Measurements from ENCODE around the gene RAB1B.

RAB1B gene

GRCh38 chr11:66265531-66266377 lies 2.7 kb upstream of the RAB1B start:
- no peak overlapping the region for H3K9ac ChIP-seq (ENCODE audit: low read depth in 1 of 2, low read length in 2 of 2)
- H3K4me1 ChIP-seq (ENCODE audit: control insufficient read depth in 1 of 2, insufficient read depth in 2 of 2, low read length in 2 of 2) = peaks cover 17 to 21% of the 10 kb centered on the region in 2 donors
- H3K36me3 ChIP-seq (ENCODE audit: control insufficient read depth in 1 of 2, insufficient read depth in 2 of 2, low read length in 2 of 2) = peaks cover 16 to 40% of the 10 kb centered on the region in 2 donors
- no peak overlapping the region for H3K27ac ChIP-seq (ENCODE audit: low read depth, low read length)
- H3K4me3 ChIP-seq (ENCODE audit: low read depth in 1 of 2, low read length in 2 of 2) = no peak overlapping the region
- H3K27me3 ChIP-seq (ENCODE audit: control insufficient read depth in 1 of 2, insufficient read depth in 2 of 2, low read length in 2 of 2) = no peaks in the 10 kb centered on the region
- H3K9me3 ChIP-seq (ENCODE audit: control insufficient read depth in 1 of 2, low read length in 2 of 2) = no peaks in the 10 kb centered on the region

GRCh38 chr11:66266378-66267038 lies 1.9 kb upstream of the RAB1B start:
- Histone ChIP-seq H3K27me3 (ENCODE audit: control insufficient read depth in 1 of 2, insufficient read depth in 2 of 2, low read length in 2 of 2) (no peaks in the 10 kb centered on the region), H3K4me1 (ENCODE audit: control insufficient read depth in 1 of 2, insufficient read depth in 2 of 2, low read length in 2 of 2) (peaks cover 18 to 21% of the 10 kb centered on the region in 2 donors), H3K4me3 (ENCODE audit: low read depth in 1 of 2, low read length in 2 of 2) (peak overlapping the region in 1 of 2 donors; percentile 73), H3K9ac (ENCODE audit: low read depth in 1 of 2, low read length in 2 of 2) (peak overlapping the region in 1 of 2 donors; percentile 25), H3K9me3 (ENCODE audit: control insufficient read depth in 1 of 2, low read length in 2 of 2) (no peaks in the 10 kb centered on the region), H3K36me3 (ENCODE audit: control insufficient read depth in 1 of 2, insufficient read depth in 2 of 2, low read length in 2 of 2) (peaks cover 16 to 40% of the 10 kb centered on the region in 2 donors), H3K27ac (ENCODE audit: low read depth, low read length) (peak overlapping the region; percentile 6)

DNA sequence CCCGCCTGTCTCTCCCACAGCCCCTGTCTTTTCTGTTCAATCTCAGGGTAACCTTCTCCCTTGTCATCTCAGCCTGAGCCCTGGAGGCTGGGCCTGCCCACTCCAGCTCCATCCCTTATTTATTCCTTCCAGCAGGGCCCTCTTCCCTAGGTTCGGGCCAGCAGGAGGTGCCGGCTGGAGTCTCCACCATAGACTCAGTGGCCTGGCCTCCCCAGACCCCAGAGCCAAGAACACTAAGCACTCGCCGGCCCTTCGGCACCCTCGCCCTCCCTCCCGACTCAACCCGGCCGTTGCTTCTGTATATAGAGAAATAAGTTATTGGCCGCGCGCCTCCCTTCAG lies 1.4 kb upstream of the RAB1B start:
- H3K27ac ChIP-seq (ENCODE audit: low read depth, low read length) = no peak overlapping the region
- peak overlapping the region; percentile 25 for H3K9ac ChIP-seq (ENCODE audit: low read depth in 1 of 2, low read length in 2 of 2)

DNA sequence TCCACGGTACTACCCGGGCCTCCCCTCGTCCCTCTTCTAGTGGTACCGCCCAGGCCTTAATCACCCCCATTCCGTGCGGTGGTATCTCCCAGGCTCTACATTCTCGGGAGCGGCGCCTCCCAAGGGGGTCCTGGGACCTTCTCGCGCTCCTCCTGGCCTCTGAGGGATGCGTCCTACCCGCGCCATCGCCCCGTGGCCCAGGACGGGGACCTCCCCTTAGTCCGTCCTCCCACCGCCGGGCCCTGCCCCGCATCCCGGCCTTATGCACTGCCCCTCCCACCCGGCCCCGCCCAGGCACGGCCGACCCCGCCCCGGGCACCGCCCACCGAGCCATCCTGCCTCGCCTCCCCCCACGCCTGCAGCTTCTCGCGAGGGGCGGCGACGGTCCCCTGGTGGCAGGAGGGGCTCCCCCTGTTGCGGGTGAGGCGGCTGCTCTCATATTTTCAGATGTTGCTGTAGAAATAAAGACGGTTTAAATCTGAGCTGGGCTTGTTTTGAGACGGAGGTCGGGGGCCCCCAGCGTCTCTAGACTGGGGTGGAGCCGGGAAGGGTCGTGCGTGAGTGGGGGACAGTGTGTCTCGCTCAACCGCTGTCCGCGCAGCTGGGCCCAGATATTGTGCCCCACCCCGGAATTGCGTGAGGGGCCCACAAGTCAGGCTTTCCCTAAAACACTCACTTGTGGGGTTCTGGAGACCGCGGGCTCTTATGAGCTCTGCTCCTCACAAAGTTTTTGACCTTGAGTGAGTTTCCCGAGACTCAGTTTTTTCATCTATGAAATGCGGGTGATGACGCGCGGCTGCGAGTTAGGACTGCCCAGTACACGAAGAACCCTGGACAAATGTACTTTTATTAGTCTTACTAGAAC lies 828 bp upstream of the RAB1B start:
- Histone ChIP-seq H3K27me3 (ENCODE audit: control insufficient read depth in 1 of 2, insufficient read depth in 2 of 2, low read length in 2 of 2) (no peaks in the 10 kb centered on the region), H3K27ac (ENCODE audit: low read depth, low read length) (peak overlapping the region; percentile 86), H3K36me3 (ENCODE audit: control insufficient read depth in 1 of 2, insufficient read depth in 2 of 2, low read length in 2 of 2) (peaks cover 21 to 40% of the 10 kb centered on the region in 2 donors), H3K9ac (ENCODE audit: low read depth in 1 of 2, low read length in 2 of 2) (peak overlapping the region; percentile 86 to 94), H3K9me3 (ENCODE audit: control insufficient read depth in 1 of 2, low read length in 2 of 2) (no peaks in the 10 kb centered on the region), H3K4me3 (ENCODE audit: low read depth in 1 of 2, low read length in 2 of 2) (peak overlapping the region; percentile 73 to 76), H3K4me1 (ENCODE audit: control insufficient read depth in 1 of 2, insufficient read depth in 2 of 2, low read length in 2 of 2) (peaks cover 18 to 21% of the 10 kb centered on the region in 2 donors)

More for the DNA sequence above, 1.4 kb upstream of the RAB1B start:
- Histone ChIP-seq H3K4me3 (ENCODE audit: low read depth in 1 of 2, low read length in 2 of 2) (peak overlapping the region; percentile 68 to 73), H3K27me3 (ENCODE audit: control insufficient read depth in 1 of 2, insufficient read depth in 2 of 2, low read length in 2 of 2) (no peaks in the 10 kb centered on the region), H3K4me1 (ENCODE audit: control insufficient read depth in 1 of 2, insufficient read depth in 2 of 2, low read length in 2 of 2) (peaks cover 18 to 21% of the 10 kb centered on the region in 2 donors), H3K36me3 (ENCODE audit: control insufficient read depth in 1 of 2, insufficient read depth in 2 of 2, low read length in 2 of 2) (peaks cover 21 to 40% of the 10 kb centered on the region in 2 donors), H3K9me3 (ENCODE audit: control insufficient read depth in 1 of 2, low read length in 2 of 2) (no peaks in the 10 kb centered on the region)

- Histone ChIP-seq H3K9me3 (ENCODE audit: control insufficient read depth in 1 of 2, low read length in 2 of 2) (no peaks in the 10 kb centered on the region), H3K27me3 (ENCODE audit: control insufficient read depth in 1 of 2, insufficient read depth in 2 of 2, low read length in 2 of 2) (no peaks in the 10 kb centered on the region), H3K27ac (ENCODE audit: low read depth, low read length) (peak overlapping the region; percentile 98), H3K36me3 (ENCODE audit: control insufficient read depth in 1 of 2, insufficient read depth in 2 of 2, low read length in 2 of 2) (peaks cover 27 to 41% of the 10 kb centered on the region in 2 donors), H3K4me1 (ENCODE audit: control insufficient read depth in 1 of 2, insufficient read depth in 2 of 2, low read length in 2 of 2) (peaks cover 18 to 21% of the 10 kb centered on the region in 2 donors), H3K9ac (ENCODE audit: low read depth in 1 of 2, low read length in 2 of 2) (peak overlapping the region; percentile 86 to 94), H3K4me3 (ENCODE audit: low read depth in 1 of 2, low read length in 2 of 2) (peak overlapping the region; percentile 87 to 92)
Measured at GRCh38 chr11:66268952-66269905, 790 bp downstream of the RAB1B start.

DNA sequence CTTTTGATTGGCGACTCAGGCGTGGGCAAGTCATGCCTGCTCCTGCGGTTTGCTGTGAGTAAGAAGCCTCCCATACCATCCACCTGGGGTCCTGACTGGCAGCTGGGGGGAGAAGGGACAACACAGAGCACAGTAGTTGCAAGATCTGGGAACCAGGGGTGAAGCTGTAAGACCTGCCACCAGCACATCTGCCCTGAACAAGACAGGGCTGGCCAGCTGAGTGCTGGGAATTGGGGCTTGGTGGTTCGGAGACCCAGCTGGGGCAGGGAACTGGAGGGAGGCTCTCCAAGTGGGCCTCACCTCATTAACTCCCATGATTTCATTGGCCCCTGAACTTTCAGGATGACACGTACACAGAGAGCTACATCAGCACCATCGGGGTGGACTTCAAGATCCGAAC lies 3.4 kb downstream of the RAB1B start:
- H3K27me3 ChIP-seq (ENCODE audit: control insufficient read depth in 1 of 2, insufficient read depth in 2 of 2, low read length in 2 of 2) = no peaks in the 10 kb centered on the region
- peaks cover 35 to 57% of the 10 kb centered on the region in 2 donors for H3K36me3 ChIP-seq (ENCODE audit: control insufficient read depth in 1 of 2, insufficient read depth in 2 of 2, low read length in 2 of 2)
- no peak overlapping the region for H3K9ac ChIP-seq (ENCODE audit: low read depth in 1 of 2, low read length in 2 of 2)
- no peaks in the 10 kb centered on the region for H3K9me3 ChIP-seq (ENCODE audit: control insufficient read depth in 1 of 2, low read length in 2 of 2)
- H3K4me1 ChIP-seq (ENCODE audit: control insufficient read depth in 1 of 2, insufficient read depth in 2 of 2, low read length in 2 of 2) = peaks cover 11 to 17% of the 10 kb centered on the region in 2 donors
- H3K4me3 ChIP-seq (ENCODE audit: low read depth in 1 of 2, low read length in 2 of 2) = no peak overlapping the region
- no peak overlapping the region for H3K27ac ChIP-seq (ENCODE audit: low read depth, low read length)

- Histone ChIP-seq H3K27me3 (ENCODE audit: control insufficient read depth in 1 of 2, insufficient read depth in 2 of 2, low read length in 2 of 2) (no peaks in the 10 kb centered on the region), H3K4me1 (ENCODE audit: control insufficient read depth in 1 of 2, insufficient read depth in 2 of 2, low read length in 2 of 2) (peaks cover 9 to 15% of the 10 kb centered on the region in 2 donors), H3K9me3 (ENCODE audit: control insufficient read depth in 1 of 2, low read length in 2 of 2) (no peaks in the 10 kb centered on the region), H3K4me3 (ENCODE audit: low read depth in 1 of 2, low read length in 2 of 2) (no peak overlapping the region), H3K9ac (ENCODE audit: low read depth in 1 of 2, low read length in 2 of 2) (no peak overlapping the region), H3K36me3 (ENCODE audit: control insufficient read depth in 1 of 2, insufficient read depth in 2 of 2, low read length in 2 of 2) (peaks cover 35 to 57% of the 10 kb centered on the region in 2 donors), H3K27ac (ENCODE audit: low read depth, low read length) (no peak overlapping the region)
Measured at GRCh38 chr11:66272596-66272995, 4.2 kb downstream of the RAB1B start.

GRCh38 chr11:66274219-66274618 lies 5.8 kb downstream of the RAB1B start:
- Histone ChIP-seq H3K4me3 (ENCODE audit: low read depth in 1 of 2, low read length in 2 of 2) (no peak overlapping the region), H3K36me3 (ENCODE audit: control insufficient read depth in 1 of 2, insufficient read depth in 2 of 2, low read length in 2 of 2) (peaks cover 35 to 57% of the 10 kb centered on the region in 2 donors), H3K9ac (ENCODE audit: low read depth in 1 of 2, low read length in 2 of 2) (no peak overlapping the region), H3K9me3 (ENCODE audit: control insufficient read depth in 1 of 2, low read length in 2 of 2) (no peaks in the 10 kb centered on the region), H3K4me1 (ENCODE audit: control insufficient read depth in 1 of 2, insufficient read depth in 2 of 2, low read length in 2 of 2) (peaks cover 9 to 15% of the 10 kb centered on the region in 2 donors), H3K27ac (ENCODE audit: low read depth, low read length) (no peak overlapping the region), H3K27me3 (ENCODE audit: control insufficient read depth in 1 of 2, insufficient read depth in 2 of 2, low read length in 2 of 2) (no peaks in the 10 kb centered on the region)

GRCh38 chr11:66275396-66275795 lies 7.0 kb downstream of the RAB1B start:
- no peak overlapping the region for H3K27ac ChIP-seq (ENCODE audit: low read depth, low read length)
- H3K36me3 ChIP-seq (ENCODE audit: control insufficient read depth in 1 of 2, insufficient read depth in 2 of 2, low read length in 2 of 2) = peaks cover 35 to 56% of the 10 kb centered on the region in 2 donors

More at GRCh38 chr11:66275396-66275795, 7.0 kb downstream of the RAB1B start:
- no peak overlapping the region for H3K9ac ChIP-seq (ENCODE audit: low read depth in 1 of 2, low read length in 2 of 2)
- peaks cover 4 to 5% of the 10 kb centered on the region in 2 donors for H3K4me1 ChIP-seq (ENCODE audit: control insufficient read depth in 1 of 2, insufficient read depth in 2 of 2, low read length in 2 of 2)
- no peak overlapping the region for H3K4me3 ChIP-seq (ENCODE audit: low read depth in 1 of 2, low read length in 2 of 2)
- no peaks in the 10 kb centered on the region for H3K27me3 ChIP-seq (ENCODE audit: control insufficient read depth in 1 of 2, insufficient read depth in 2 of 2, low read length in 2 of 2)
- H3K9me3 ChIP-seq (ENCODE audit: control insufficient read depth in 1 of 2, low read length in 2 of 2) = no peaks in the 10 kb centered on the region
